ENCODE measurements around the gene POLR3C.

Gene POLR3C

DNA sequence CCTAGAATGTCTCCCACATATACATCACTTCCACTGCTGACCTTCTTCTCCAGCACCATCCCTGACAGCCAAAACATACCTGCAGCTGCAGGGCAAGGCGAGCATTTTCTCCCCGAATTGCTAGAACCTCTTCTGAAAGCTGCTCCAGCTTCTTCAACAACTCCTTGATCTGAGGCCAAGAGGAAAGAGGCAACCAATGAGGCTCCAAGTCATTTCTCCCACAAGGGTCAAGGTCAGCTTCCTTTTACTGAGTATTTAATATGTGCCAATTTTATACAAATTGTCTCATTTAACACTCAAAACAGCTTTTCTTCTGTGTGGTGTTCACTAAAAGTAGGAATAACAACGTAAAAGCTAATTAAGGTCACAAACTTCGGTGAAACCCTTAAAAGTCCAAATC is 44.2 kb downstream of the POLR3C start:
- no peak overlapping the region for H3K27ac ChIP-seq (ENCODE audit: insufficient read depth in 1 of 2, low read depth in 1 of 2, low read length in 2 of 2, poor library complexity in 1 of 2, severe bottlenecking in 2 of 2)
- H3K4me1 ChIP-seq (ENCODE audit: control extremely low read depth in 1 of 4, control insufficient read depth in 4 of 4, insufficient read depth in 4 of 4, low read length in 3 of 4), result peaks cover 0 to 24% (median 17%) of the 10 kb centered on the region in 4 experiments
- 97% methylated on average over 4 of the region's 4 CpGs for WGBS (ENCODE audit: insufficient coverage)
- POLR2A ChIA-PET, result no interaction called here
- peaks cover 0 to 2% (median 0%) of the 10 kb centered on the region in 5 experiments for H3K27me3 ChIP-seq (replicated peaks in 2 of 5; ENCODE audit: control insufficient read depth in 4 of 5, insufficient read depth in 5 of 5, low read length in 4 of 5)
- no peak for DNase-seq
- H3K4me3 ChIP-seq (ENCODE audit: control insufficient read depth in 1 of 7, extremely low read depth in 1 of 7, insufficient read depth in 4 of 7, low read depth in 2 of 7, low read length in 6 of 7), result no peak overlapping the region
- CTCF ChIA-PET, result interaction anchor here (1.2 kb wide), 1 partner anchor 11 kb away, joined by 3 read pairs; no protein-coding TSS in a partner anchor
- H3K36me3 ChIP-seq (ENCODE audit: control insufficient read depth in 4 of 4, insufficient read depth in 4 of 4, low read length in 3 of 4), result peaks cover 0 to 4% (median 0%) of the 10 kb centered on the region in 4 experiments
- H3K9me3 ChIP-seq (ENCODE audit: control extremely low read depth in 1 of 5, control insufficient read depth in 4 of 5, insufficient read depth in 2 of 5, low read depth in 1 of 5, low read length in 4 of 5), result no peaks in the 10 kb centered on the region

DNA sequence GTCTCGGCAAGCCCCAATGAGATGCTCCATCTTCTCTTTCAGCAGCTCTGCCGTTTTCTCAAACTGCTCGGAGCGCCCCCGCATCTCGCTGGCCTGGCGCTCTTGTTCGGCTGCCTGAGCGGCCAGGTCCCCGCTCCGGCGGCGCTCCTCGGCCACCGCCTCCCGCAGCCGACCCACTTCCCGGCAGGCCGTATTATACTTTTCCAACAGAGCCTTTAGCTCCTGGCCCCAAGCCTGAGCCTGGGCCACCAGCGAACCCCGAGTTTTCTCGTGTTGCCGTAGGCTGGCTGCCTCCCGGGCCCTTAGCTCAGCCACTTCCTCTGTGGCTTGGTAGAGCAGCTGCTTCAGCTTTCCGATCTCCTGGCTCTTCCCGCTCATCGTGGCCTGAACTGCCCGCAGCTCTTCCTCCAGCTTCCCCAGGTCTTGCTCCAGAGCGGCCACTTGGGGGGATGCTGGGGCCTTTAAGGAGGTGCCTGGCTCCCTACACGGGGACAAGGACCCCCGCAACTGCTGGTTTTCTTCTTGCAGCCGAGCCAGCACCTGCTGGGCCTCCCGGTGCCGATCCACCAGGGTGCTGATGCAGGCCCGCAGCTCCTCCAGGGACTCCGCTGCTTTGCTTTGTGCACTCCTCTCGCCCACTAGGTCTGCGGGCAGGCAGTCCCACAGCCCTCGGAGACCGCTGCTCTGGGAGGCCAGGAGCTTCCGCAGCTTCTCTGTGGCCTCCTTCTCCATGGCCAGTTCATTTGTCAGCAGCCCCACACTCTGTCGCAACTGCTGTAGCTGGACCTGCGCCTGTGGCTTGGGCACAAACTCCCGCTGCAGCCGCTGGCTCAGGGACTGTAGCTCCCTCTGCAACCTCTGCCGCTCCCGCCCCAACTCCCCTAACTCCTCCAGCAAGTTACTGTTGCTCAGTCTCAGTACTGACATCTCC is 48.3 kb downstream of the POLR3C start:
- POLR2A ChIA-PET, result interaction anchor here (1.1 to 2.3 kb wide), 2 partner anchors 13 to 27 kb away, joined by 3 to 11 read pairs; partner anchors contain the start of genes NUDT17 and PIAS3
- WGBS (ENCODE audit: insufficient coverage), result 26% methylated on average over 43 of the region's 47 CpGs
- peak; percentile 31 to 70 (median 62) for DNase-seq
- Histone ChIP-seq H3K4me3 (ENCODE audit: control insufficient read depth in 1 of 7, extremely low read depth in 1 of 7, insufficient read depth in 4 of 7, low read depth in 2 of 7, low read length in 6 of 7) (peak overlapping the region; percentile 19 to 74 (median 58)), H3K36me3 (ENCODE audit: control insufficient read depth in 4 of 4, insufficient read depth in 4 of 4, low read length in 3 of 4) (peaks cover 0 to 2% (median 0%) of the 10 kb centered on the region in 4 experiments), H3K4me1 (ENCODE audit: control extremely low read depth in 1 of 4, control insufficient read depth in 4 of 4, insufficient read depth in 4 of 4, low read length in 3 of 4) (peaks cover 0 to 25% (median 17%) of the 10 kb centered on the region in 4 experiments), H3K27me3 (replicated peaks in 2 of 5; ENCODE audit: control insufficient read depth in 4 of 5, insufficient read depth in 5 of 5, low read length in 4 of 5) (peaks cover 0 to 2% (median 0%) of the 10 kb centered on the region in 5 experiments), H3K27ac (ENCODE audit: insufficient read depth in 1 of 2, low read depth in 1 of 2, low read length in 2 of 2, poor library complexity in 1 of 2, severe bottlenecking in 2 of 2) (peak overlapping the region in 1 of 2 experiments; percentile 33), H3K9me3 (ENCODE audit: control extremely low read depth in 1 of 5, control insufficient read depth in 4 of 5, insufficient read depth in 2 of 5, low read depth in 1 of 5, low read length in 4 of 5) (no peaks in the 10 kb centered on the region)
- CTCF ChIA-PET, result interaction anchor here (0.7 to 3.3 kb wide), 16 partner anchors 9 to 85 kb away, joined by 3 to 19 read pairs (median 4); partner anchors contain the start of genes ANKRD35, LIX1L, NUDT17 and PEX11B

DNA sequence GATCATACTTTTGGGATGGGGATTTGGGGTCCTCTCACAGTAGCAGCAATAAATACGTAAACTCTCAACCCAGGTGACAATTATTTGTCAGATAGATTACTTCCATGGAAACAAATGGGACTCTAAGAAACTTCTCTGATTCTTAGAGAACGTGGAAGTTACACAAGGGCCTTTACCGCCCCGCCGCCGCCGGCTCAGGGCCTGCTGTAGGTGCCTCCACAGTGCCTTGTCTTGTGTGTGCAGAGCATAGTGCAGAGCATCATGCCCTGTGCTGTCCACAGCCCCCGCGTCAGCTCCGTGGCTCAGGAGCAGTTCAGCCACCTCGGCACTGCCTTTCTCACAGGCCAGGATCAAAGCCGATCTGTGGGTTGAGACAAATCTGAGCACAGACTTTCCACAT is 50.6 kb downstream of the POLR3C start:
- WGBS (ENCODE audit: insufficient coverage), result 98% methylated on average over 12 of the region's 12 CpGs
- Histone ChIP-seq H3K4me3 (ENCODE audit: control insufficient read depth in 1 of 7, extremely low read depth in 1 of 7, insufficient read depth in 4 of 7, low read depth in 2 of 7, low read length in 6 of 7) (no peak overlapping the region), H3K27me3 (replicated peaks in 2 of 5; ENCODE audit: control insufficient read depth in 4 of 5, insufficient read depth in 5 of 5, low read length in 4 of 5) (peaks cover 0 to 2% (median 0%) of the 10 kb centered on the region in 5 experiments), H3K9me3 (ENCODE audit: control extremely low read depth in 1 of 5, control insufficient read depth in 4 of 5, insufficient read depth in 2 of 5, low read depth in 1 of 5, low read length in 4 of 5) (no peaks in the 10 kb centered on the region), H3K4me1 (ENCODE audit: control extremely low read depth in 1 of 4, control insufficient read depth in 4 of 4, insufficient read depth in 4 of 4, low read length in 3 of 4) (peaks cover 0 to 28% (median 19%) of the 10 kb centered on the region in 4 experiments), H3K27ac (ENCODE audit: insufficient read depth in 1 of 2, low read depth in 1 of 2, low read length in 2 of 2, poor library complexity in 1 of 2, severe bottlenecking in 2 of 2) (no peak overlapping the region), H3K36me3 (ENCODE audit: control insufficient read depth in 4 of 4, insufficient read depth in 4 of 4, low read length in 3 of 4) (no peaks in the 10 kb centered on the region)
- ChIA-PET CTCF (interaction anchor here (1.1 to 1.9 kb wide), 3 partner anchors 17 to 36 kb away, joined by 3 to 13 read pairs (median 4); partner anchors contain the start of gene ITGA10), POLR2A (no interaction called here)
- DNase-seq, result no peak

DNA sequence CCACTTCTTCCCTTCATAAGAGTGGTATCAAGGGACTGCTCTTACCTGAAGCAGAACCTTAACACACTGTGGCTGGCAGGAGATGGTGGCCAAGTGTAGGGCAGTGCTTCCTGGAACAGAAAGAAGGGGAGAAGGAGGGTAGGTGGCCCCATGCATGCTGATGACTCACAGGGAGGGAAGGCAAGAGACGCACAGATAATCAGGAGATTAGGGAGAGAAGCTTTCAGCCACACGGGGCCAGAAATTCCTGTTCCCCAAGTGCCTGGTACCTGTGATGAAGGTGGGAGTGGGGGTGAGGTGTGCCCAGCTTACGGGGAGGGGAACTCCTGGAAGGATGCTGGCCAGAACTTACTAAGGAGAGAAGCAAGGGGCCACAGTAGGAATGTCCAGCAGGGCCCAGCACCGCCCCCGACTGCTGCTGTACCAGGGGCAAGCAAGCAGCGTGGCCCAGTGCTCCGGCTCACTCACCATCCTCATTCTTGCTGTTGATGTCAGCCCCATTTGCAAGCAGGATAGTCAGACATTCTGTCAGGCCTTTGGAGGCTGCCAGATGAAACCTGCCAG is 54.0 kb downstream of the POLR3C start:
- CTCF ChIA-PET, result interaction anchor here (1.1 to 6.6 kb wide), 4 partner anchors 14 to 30 kb away, joined by 3 to 47 read pairs (median 23); partner anchors contain the start of genes NUDT17 and PIAS3
- 100% methylated on average over 6 of the region's 7 CpGs for WGBS (ENCODE audit: insufficient coverage)

DNA sequence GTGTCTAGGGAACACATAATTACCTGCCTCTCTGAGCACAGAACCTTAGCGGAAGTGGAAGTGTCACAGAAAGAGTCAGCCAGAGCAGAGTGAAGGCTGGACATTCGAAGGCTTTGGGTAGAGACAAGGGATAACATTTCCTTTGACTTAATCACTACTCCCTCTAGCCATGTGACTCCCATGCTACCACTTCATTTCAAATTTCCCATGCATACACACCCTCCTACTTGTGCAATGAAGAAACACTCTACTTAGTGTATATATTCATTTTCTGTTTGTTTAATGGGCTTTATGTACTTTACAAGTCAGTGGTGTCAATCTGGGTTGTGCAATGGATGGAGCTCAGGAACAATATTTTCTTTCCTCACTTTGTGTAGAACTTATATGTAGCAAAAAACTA is 54.7 kb downstream of the POLR3C start:
- 100% methylated on average over 1 of the region's 2 CpGs for WGBS (ENCODE audit: insufficient coverage)
- CTCF ChIA-PET, result interaction anchor here (1.1 to 6.6 kb wide), 4 partner anchors 13 to 31 kb away, joined by 3 to 47 read pairs (median 23); partner anchors contain the start of genes NUDT17 and PIAS3
- POLR2A ChIA-PET, result no interaction called here

More for the DNA sequence above, 54.0 kb downstream of the POLR3C start:
- no peaks in the 10 kb centered on the region for H3K9me3 ChIP-seq (ENCODE audit: control extremely low read depth in 1 of 5, control insufficient read depth in 4 of 5, insufficient read depth in 2 of 5, low read depth in 1 of 5, low read length in 4 of 5)
- H3K4me1 ChIP-seq (ENCODE audit: control extremely low read depth in 1 of 4, control insufficient read depth in 4 of 4, insufficient read depth in 4 of 4, low read length in 3 of 4), result peaks cover 4 to 17% (median 7%) of the 10 kb centered on the region in 4 experiments
- no peak overlapping the region for H3K27ac ChIP-seq (ENCODE audit: insufficient read depth in 1 of 2, low read depth in 1 of 2, low read length in 2 of 2, poor library complexity in 1 of 2, severe bottlenecking in 2 of 2)
- H3K36me3 ChIP-seq (ENCODE audit: control insufficient read depth in 4 of 4, insufficient read depth in 4 of 4, low read length in 3 of 4), result no peaks in the 10 kb centered on the region
- DNase-seq, result no peak
- H3K4me3 ChIP-seq (ENCODE audit: control insufficient read depth in 1 of 7, extremely low read depth in 1 of 7, insufficient read depth in 4 of 7, low read depth in 2 of 7, low read length in 6 of 7), result no peak overlapping the region
- no peaks in the 10 kb centered on the region for H3K27me3 ChIP-seq (replicated peaks in 2 of 5; ENCODE audit: control insufficient read depth in 4 of 5, insufficient read depth in 5 of 5, low read length in 4 of 5)
- POLR2A ChIA-PET, result no interaction called here

DNA sequence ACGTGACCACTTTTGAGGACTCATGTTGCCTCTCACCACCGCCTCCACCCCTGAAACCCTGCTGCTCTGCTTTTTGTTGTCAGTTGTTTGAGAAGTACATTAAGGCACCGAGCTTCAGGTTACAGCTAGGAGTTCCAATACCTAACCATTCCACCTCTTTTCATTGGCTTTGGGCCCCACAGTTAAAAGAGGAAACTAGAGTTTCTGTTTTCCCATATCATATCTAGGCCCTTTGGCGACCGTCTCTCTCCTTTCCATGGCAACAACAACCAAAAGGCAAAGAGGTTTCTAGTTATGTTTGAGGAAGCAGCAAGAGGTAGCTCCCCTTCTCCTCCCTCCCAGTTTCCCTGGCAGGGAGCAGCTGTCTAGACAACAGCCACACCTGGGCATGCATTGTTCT is 55.8 kb downstream of the POLR3C start:
- ChIA-PET CTCF (interaction anchor here (1.1 to 6.6 kb wide), 5 partner anchors 12 to 32 kb away, joined by 4 to 47 read pairs (median 13); partner anchors contain the start of genes NUDT17 and PIAS3), POLR2A (interaction anchor here (0.5 to 0.9 kb wide), 2 partner anchors 21 to 131 kb away, joined by 3 to 4 read pairs; partner anchors contain the start of gene PIAS3)
- Histone ChIP-seq H3K36me3 (ENCODE audit: control insufficient read depth in 4 of 4, insufficient read depth in 4 of 4, low read length in 3 of 4) (no peaks in the 10 kb centered on the region), H3K9me3 (ENCODE audit: control extremely low read depth in 1 of 5, control insufficient read depth in 4 of 5, insufficient read depth in 2 of 5, low read depth in 1 of 5, low read length in 4 of 5) (no peaks in the 10 kb centered on the region), H3K27ac (ENCODE audit: insufficient read depth in 1 of 2, low read depth in 1 of 2, low read length in 2 of 2, poor library complexity in 1 of 2, severe bottlenecking in 2 of 2) (no peak overlapping the region), H3K4me3 (ENCODE audit: control insufficient read depth in 1 of 7, extremely low read depth in 1 of 7, insufficient read depth in 4 of 7, low read depth in 2 of 7, low read length in 6 of 7) (peak overlapping the region in 1 of 7 experiments; percentile 6), H3K4me1 (ENCODE audit: control extremely low read depth in 1 of 4, control insufficient read depth in 4 of 4, insufficient read depth in 4 of 4, low read length in 3 of 4) (peaks cover 4 to 14% (median 7%) of the 10 kb centered on the region in 4 experiments), H3K27me3 (replicated peaks in 2 of 5; ENCODE audit: control insufficient read depth in 4 of 5, insufficient read depth in 5 of 5, low read length in 4 of 5) (peaks cover 0 to 5% (median 0%) of the 10 kb centered on the region in 5 experiments)
- peak; percentile 25 to 63 (median 61) for DNase-seq
- WGBS (ENCODE audit: insufficient coverage), result 89% methylated on average over 3 of the region's 5 CpGs

More for the DNA sequence above, 54.7 kb downstream of the POLR3C start:
- Histone ChIP-seq H3K4me3 (ENCODE audit: control insufficient read depth in 1 of 7, extremely low read depth in 1 of 7, insufficient read depth in 4 of 7, low read depth in 2 of 7, low read length in 6 of 7) (no peak overlapping the region), H3K27ac (ENCODE audit: insufficient read depth in 1 of 2, low read depth in 1 of 2, low read length in 2 of 2, poor library complexity in 1 of 2, severe bottlenecking in 2 of 2) (no peak overlapping the region), H3K27me3 (replicated peaks in 2 of 5; ENCODE audit: control insufficient read depth in 4 of 5, insufficient read depth in 5 of 5, low read length in 4 of 5) (no peaks in the 10 kb centered on the region), H3K4me1 (ENCODE audit: control extremely low read depth in 1 of 4, control insufficient read depth in 4 of 4, insufficient read depth in 4 of 4, low read length in 3 of 4) (peaks cover 4 to 14% (median 7%) of the 10 kb centered on the region in 4 experiments), H3K36me3 (ENCODE audit: control insufficient read depth in 4 of 4, insufficient read depth in 4 of 4, low read length in 3 of 4) (no peaks in the 10 kb centered on the region), H3K9me3 (ENCODE audit: control extremely low read depth in 1 of 5, control insufficient read depth in 4 of 5, insufficient read depth in 2 of 5, low read depth in 1 of 5, low read length in 4 of 5) (no peaks in the 10 kb centered on the region)
- DNase-seq, result no peak
